B cell (primary cell): ENCODE results near the gene GRPEL2. TPM values are rescaled to one million over a fixed set of nuclear protein-coding genes. Genes with fewer than 3 reads are reported as not detected.

ENCODE experiments used
- ATAC-seq: fragments of 200-7000 bp; cut with Tn5 transposase; one replicate; pipeline ENCODE4 v1.10.0; 2021; ENCODE audit warnings: low read depth, mild to moderate bottlenecking, moderate number of reproducible peaks, moderate library complexity
- CTCF ChIA-PET: fragments of 350-600 bp; sonication (Branson Sonifier 250); formaldehyde crosslinking; loops from one replicate; lab custom pipeline; 2021; ENCODE audit warnings: antibody characterized with exemption, inconsistent platforms; lab: Charles Lee
- POLR2A ChIA-PET: fragments of 350-600 bp; sonication (Branson Sonifier 250); formaldehyde crosslinking; loops from one replicate; lab custom pipeline; 2021; ENCODE audit warnings: antibody characterized with exemption; lab: Charles Lee
- DNase-seq: peaks from one replicate; pipeline ENCODE4 v3.0.0; 2013
- H2AFZ ChIP-seq: 2 replicates; pipeline ENCODE4 v1.6.1; 2012; ENCODE audit warnings: mild to moderate bottlenecking, low read depth, low read length; ENCODE audit not compliant: insufficient read depth, poor library complexity, severe bottlenecking
- H3K27ac ChIP-seq, 2 donors: 1 replicate in 1 of 2; 2 replicates in 1 of 2; pipeline ENCODE4 v1.5.1; 2012 to 2013; ENCODE audit warnings: low read length in 2 of 2, mild to moderate bottlenecking in 2 of 2, moderate library complexity in 1 of 2
- H3K27me3 ChIP-seq, 4 experiments: fragments of 200-600 bp in 1 of 4; sonication (generic) in 1 of 4; replicated peaks in 1 of 4; 1 replicate in 2 of 4; 2 replicates in 2 of 4; pipeline versions ENCODE4 v1.6.1 to v1.7.0; 2013 to 2016; ENCODE audit warnings: low read length in 3 of 4, mild to moderate bottlenecking in 2 of 4, mixed read lengths in 1 of 4, moderate library complexity in 1 of 4; ENCODE audit not compliant: insufficient read depth in 4 of 4, control insufficient read depth in 3 of 4; ENCODE audit errors: control extremely low read depth in 1 of 4
- H3K36me3 ChIP-seq, 2 experiments: replicated peaks in 1 of 2; 1 replicate in 1 of 2; 2 replicates in 1 of 2; pipeline versions ENCODE4 v1.6.1 to v1.7.1; 2013; ENCODE audit warnings: low read length in 1 of 2; ENCODE audit not compliant: insufficient read depth in 2 of 2, control insufficient read depth in 1 of 2; ENCODE audit errors: control extremely low read depth in 1 of 2, extremely low read depth in 1 of 2
- H3K4me1 ChIP-seq, 2 donors: fragments of 200-600 bp in 1 of 2; sonication (generic) in 1 of 2; 1 replicate in 1 of 2; 2 replicates in 1 of 2; pipeline versions ENCODE4 v1.5.1 to v1.6.1; 2013 to 2017; ENCODE audit warnings: low read length in 2 of 2; ENCODE audit not compliant: control insufficient read depth in 2 of 2, insufficient read depth in 2 of 2
- H3K4me2 ChIP-seq: replicated peaks from 2 replicates; pipeline ENCODE3; 2012; ENCODE audit warnings: mild to moderate bottlenecking, low read depth, low read length; ENCODE audit not compliant: poor library complexity, severe bottlenecking
- H3K4me3 ChIP-seq, 5 experiments: fragments of 200-600 bp in 1 of 5; sonication (generic) in 1 of 5; 1 replicate in 3 of 5; 2 replicates in 2 of 5; pipeline versions ENCODE4 v1.5.1 to v1.7.0; 2011 to 2016; ENCODE audit warnings: low read length in 4 of 5, mild to moderate bottlenecking in 4 of 5, low read depth in 2 of 5, control low read depth in 1 of 5, moderate library complexity in 1 of 5; ENCODE audit not compliant: insufficient read depth in 1 of 5; ENCODE audit errors: control extremely low read depth in 1 of 5, extremely low read depth in 1 of 5
- H3K79me2 ChIP-seq: fragments of 200-600 bp; sonication (generic); one replicate; pipeline ENCODE4 v1.6.0; 2016; ENCODE audit warnings: low read length; ENCODE audit not compliant: control insufficient read depth, insufficient read depth
- H3K9ac ChIP-seq: fragments of 200-600 bp; sonication (generic); 2 replicates; pipeline ENCODE4 v1.6.1; 2017; ENCODE audit warnings: mild to moderate bottlenecking, low read length, moderate library complexity
- H3K9me3 ChIP-seq, 3 donors: one replicate each; pipeline versions ENCODE4 v1.6.1 to v1.7.1; 2013; ENCODE audit warnings: low read length in 2 of 3; ENCODE audit not compliant: control insufficient read depth in 2 of 3, insufficient read depth in 1 of 3; ENCODE audit errors: control extremely low read depth in 1 of 3
- H4K20me1 ChIP-seq: 2 replicates; pipeline ENCODE4 v1.6.0; 2012; ENCODE audit warnings: mild to moderate bottlenecking, low read length; ENCODE audit not compliant: insufficient read depth, control insufficient read depth, poor library complexity, severe bottlenecking
- H3K27ac Mint-ChIP-seq: one replicate; pipeline ENCODE4 v1.8.0; 2021; ENCODE audit warnings: mixed read lengths
- H3K27me3 Mint-ChIP-seq: one replicate; pipeline ENCODE4 v1.8.0; 2021; ENCODE audit warnings: mixed read lengths
- H3K4me1 Mint-ChIP-seq: one replicate; pipeline ENCODE4 v1.8.0; 2021; ENCODE audit warnings: mixed read lengths
- H3K4me3 Mint-ChIP-seq: one replicate; pipeline ENCODE4 v1.8.0; 2021; ENCODE audit warnings: mixed read lengths
- H3K9me3 Mint-ChIP-seq: one replicate; pipeline ENCODE4 v1.8.0; 2022; ENCODE audit warnings: mixed read lengths; ENCODE audit not compliant: insufficient read depth
- CTCF ChIP-seq: fragments of 200-600 bp; IDR thresholded peaks from one replicate; pipeline ENCODE4 v1.8.0; 2022; ENCODE audit warnings: antibody characterized with exemption, mild to moderate bottlenecking
- EZH2 ChIP-seq: IDR thresholded peaks from 2 replicates; pipeline ENCODE4 v1.6.1; 2012; ENCODE audit warnings: borderline replicate concordance, low read depth, mild to moderate bottlenecking, moderate library complexity, low read length; ENCODE audit not compliant: insufficient read depth, poor library complexity, severe bottlenecking
- WGBS: methylation state at CpG from one replicate; pipeline ENCODE4 v1.1.5; 2013; ENCODE audit warnings: missing lambda C conversion rate; ENCODE audit not compliant: insufficient coverage; 5-methylcytosine and 5-hydroxymethylcytosine counted together
- intact Hi-C: fragments of 100-400 bp; cut with micrococcal nuclease; formaldehyde crosslinking; loops from one replicate; pipeline ENCODE4 v1.10.0; 2022
- polyA plus RNA-seq: library from polyadenylated mRNA; depleted of rRNA; stranded (reverse); fragments of >200 nt; gene quantifications from 2 replicates; pipeline ENCODE4 v1.2.3, GENCODE V29; 2012
- total RNA-seq, 2 donors: library from RNA; stranded (reverse); fragments of 120-200 nt in 1 of 2; gene quantifications; 1 replicate in 1 of 2; 2 replicates in 1 of 2; pipeline versions ENCODE4 v1.2.3 to v1.2.4, GENCODE V29; 2013 to 2022

The GRPEL2 gene
- total and polyA plus RNA-seq, 2 donors (not counting 1 experiment from before 2014, with no cell fraction given): 1.1 to 12.1 TPM

- ATAC-seq (no peak), DNase-seq (no peak)
- Mint-ChIP-seq H3K27ac (no peak overlapping the region), H3K27me3 (peaks cover 8% of the 10 kb centered on the region), H3K4me1 (no peaks in the 10 kb centered on the region), H3K4me3 (no peak overlapping the region), H3K9me3 (no peaks in the 10 kb centered on the region)
- no peak for TF ChIP-seq EZH2
- no peak for TF ChIP-seq CTCF
- Histone ChIP-seq H3K79me2 (no peaks in the 10 kb centered on the region), H3K27me3 (no peaks in the 10 kb centered on the region), H3K4me1 (no peaks in the 10 kb centered on the region), H3K9ac (no peak overlapping the region), H3K9me3 (no peaks in the 10 kb centered on the region), H2AFZ (no peak overlapping the region), H3K4me2 (no peak overlapping the region), H4K20me1 (no peaks in the 10 kb centered on the region), H3K27ac (no peak overlapping the region), H3K36me3 (no peaks in the 10 kb centered on the region), H3K4me3 (no peak overlapping the region)
- WGBS: 94% methylated on average over 8 of the region's 9 CpGs
- ChIA-PET CTCF (interaction anchor here (1.1 to 1.8 kb wide), 5 partner anchors 16 to 178 kb away, joined by 3 to 6 read pairs (median 5); no protein-coding TSS in a partner anchor), POLR2A (interaction anchor here (0.6 kb wide), 1 partner anchor 41 kb away, joined by 7 read pairs; no protein-coding TSS in a partner anchor)
- intact Hi-C loops: no loop called here
These were observed 41.9 kb downstream of the GRPEL2 start for GRCh38 chr5:149387081-149387631.

GRCh38 chr5:149387982-149388381 lies 42.7 kb downstream of the GRPEL2 start:
- Histone ChIP-seq H3K9ac (no peak overlapping the region), H3K4me3 (no peak overlapping the region), H4K20me1 (no peaks in the 10 kb centered on the region), H3K27ac (no peak overlapping the region), H3K79me2 (no peaks in the 10 kb centered on the region), H3K9me3 (no peaks in the 10 kb centered on the region), H3K4me2 (no peak overlapping the region), H3K36me3 (no peaks in the 10 kb centered on the region), H3K4me1 (no peaks in the 10 kb centered on the region), H3K27me3 (no peaks in the 10 kb centered on the region), H2AFZ (no peak overlapping the region)
- intact Hi-C loops: no loop called here
- no peaks in the 10 kb centered on the region for H3K9me3 Mint-ChIP-seq
- 83% methylated on average over 1 of the region's 1 CpG for WGBS
- ChIA-PET CTCF (interaction anchor here (0.6 to 1.3 kb wide), 4 partner anchors 17 to 1354 kb away, joined by 3 to 6 read pairs (median 3); no protein-coding TSS in a partner anchor), POLR2A (interaction anchor here (0.5 kb wide), 1 partner anchor 154 kb away, joined by 5 read pairs; no protein-coding TSS in a partner anchor)
- H3K4me3 Mint-ChIP-seq: no peak overlapping the region
- DNase-seq (no peak), ATAC-seq (no peak)
- H3K4me1 Mint-ChIP-seq: no peaks in the 10 kb centered on the region
- peaks cover 8% of the 10 kb centered on the region for H3K27me3 Mint-ChIP-seq
- TF ChIP-seq EZH2 (no peak), CTCF (no peak)
- H3K27ac Mint-ChIP-seq: no peak overlapping the region
